ENCODE data around the gene P2RY2.
"Not testable (repeated sequence)": the region's sequence is repeated elsewhere in the genome, so short reads cannot be mapped to it uniquely, and the experiment has no call there.

DNA sequence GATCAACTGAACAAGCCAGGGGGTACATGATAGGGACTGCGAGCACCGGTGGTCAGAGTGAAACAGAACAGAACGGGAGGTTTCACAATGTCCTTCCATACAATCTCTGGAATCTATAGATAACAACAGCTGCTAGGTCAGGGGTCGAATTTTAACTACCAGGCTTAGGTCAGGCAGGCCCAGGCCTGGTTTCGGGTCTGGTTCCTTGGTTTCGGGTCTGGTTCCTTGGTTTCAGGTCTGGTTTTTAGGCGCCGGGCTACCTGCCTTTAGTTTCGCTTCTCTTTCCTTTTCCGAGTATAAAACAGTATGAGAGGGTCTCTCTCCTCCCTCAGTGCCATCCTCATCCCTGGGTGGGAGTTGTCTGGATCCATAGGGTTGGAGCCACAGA, 53.4 kb downstream of the P2RY2 start:
- TF ChIP-seq, protein P1, sequence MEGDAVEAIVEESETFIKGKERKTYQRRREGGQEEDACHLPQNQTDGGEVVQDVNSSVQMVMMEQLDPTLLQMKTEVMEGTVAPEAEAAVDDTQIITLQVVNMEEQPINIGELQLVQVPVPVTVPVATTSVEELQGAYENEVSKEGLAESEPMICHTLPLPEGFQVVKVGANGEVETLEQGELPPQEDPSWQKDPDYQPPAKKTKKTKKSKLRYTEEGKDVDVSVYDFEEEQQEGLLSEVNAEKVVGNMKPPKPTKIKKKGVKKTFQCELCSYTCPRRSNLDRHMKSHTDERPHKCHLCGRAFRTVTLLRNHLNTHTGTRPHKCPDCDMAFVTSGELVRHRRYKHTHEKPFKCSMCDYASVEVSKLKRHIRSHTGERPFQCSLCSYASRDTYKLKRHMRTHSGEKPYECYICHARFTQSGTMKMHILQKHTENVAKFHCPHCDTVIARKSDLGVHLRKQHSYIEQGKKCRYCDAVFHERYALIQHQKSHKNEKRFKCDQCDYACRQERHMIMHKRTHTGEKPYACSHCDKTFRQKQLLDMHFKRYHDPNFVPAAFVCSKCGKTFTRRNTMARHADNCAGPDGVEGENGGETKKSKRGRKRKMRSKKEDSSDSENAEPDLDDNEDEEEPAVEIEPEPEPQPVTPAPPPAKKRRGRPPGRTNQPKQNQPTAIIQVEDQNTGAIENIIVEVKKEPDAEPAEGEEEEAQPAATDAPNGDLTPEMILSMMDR (IDR thresholded peaks at IDR 0.05 in 2 of 3, conservative IDR thresholded peaks at IDR 0.05 in 1 of 3; ENCODE audit: control insufficient read depth in 2 of 3, extremely low read depth in 1 of 3, insufficient read depth in 1 of 3, low read depth in 3 of 3, low read length in 3 of 3): not testable (repeated sequence)
- TF ChIP-seq, protein P2, sequence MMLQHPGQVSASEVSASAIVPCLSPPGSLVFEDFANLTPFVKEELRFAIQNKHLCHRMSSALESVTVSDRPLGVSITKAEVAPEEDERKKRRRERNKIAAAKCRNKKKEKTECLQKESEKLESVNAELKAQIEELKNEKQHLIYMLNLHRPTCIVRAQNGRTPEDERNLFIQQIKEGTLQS (IDR thresholded peaks at IDR 0.05; ENCODE audit: borderline replicate concordance, extremely low read depth, low read depth, low read length): not testable (repeated sequence)
- TF ChIP-seq POLR2A (IDR thresholded peaks at IDR 0.05; ENCODE audit: low read depth, low read length); SRF (IDR thresholded peaks at IDR 0.05; ENCODE audit: low read depth in 2 of 2, low read length in 2 of 2); RAD21 (IDR thresholded peaks at IDR 0.05; ENCODE audit: insufficient read depth, low read depth, low read length); TAF1 (IDR thresholded peaks at IDR 0.05; ENCODE audit: borderline replicate concordance, low read depth, low read length); KDM1A (IDR thresholded peaks at IDR 0.05; ENCODE audit: borderline replicate concordance); POLR2AphosphoS2 (IDR thresholded peaks at IDR 0.05; ENCODE audit: low read depth, low read length): not testable (repeated sequence)
- TF ChIP-seq, protein P3, sequence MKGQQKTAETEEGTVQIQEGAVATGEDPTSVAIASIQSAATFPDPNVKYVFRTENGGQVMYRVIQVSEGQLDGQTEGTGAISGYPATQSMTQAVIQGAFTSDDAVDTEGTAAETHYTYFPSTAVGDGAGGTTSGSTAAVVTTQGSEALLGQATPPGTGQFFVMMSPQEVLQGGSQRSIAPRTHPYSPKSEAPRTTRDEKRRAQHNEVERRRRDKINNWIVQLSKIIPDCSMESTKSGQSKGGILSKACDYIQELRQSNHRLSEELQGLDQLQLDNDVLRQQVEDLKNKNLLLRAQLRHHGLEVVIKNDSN (IDR thresholded peaks at IDR 0.05; ENCODE audit: borderline replicate concordance, extremely low read length, insufficient read depth, low read depth, low read length): not testable (repeated sequence)

Data from GM12878 (cell line).